ENCODE measurements around the gene SMARCC2. TPM values are rescaled to one million over a fixed set of nuclear protein-coding genes. Genes with fewer than 3 reads are reported as not detected.

Gene SMARCC2
- total and polyA plus RNA-seq, 9 of the 15 experiments (the other 6 are each of a cell fraction or from before 2014, with no cell fraction given), result 11.9 to 86.0 (median 36.6) TPM

GRCh38 chr12:56221757-56222530 is 32.7 kb upstream of the SMARCC2 start, which contains the start of gene RNF41 (continued):
- no peak for TF ChIP-seq LCOR (CRISPR knock-in tag; IDR thresholded peaks at IDR 0.05)
- TF ChIP-seq RFX5 (IDR thresholded peaks at IDR 0.05; ENCODE audit: low read depth, low read length), result no peak
- 0 out of 2 replicates have a peak, but pooled peaks have one; percentile 12 for TF ChIP-seq HMG20A (CRISPR knock-in tag; conservative IDR thresholded peaks at IDR 0.05)
- TF ChIP-seq ZNF263 (CRISPR knock-in tag; IDR thresholded peaks at IDR 0.05; ENCODE audit: borderline replicate concordance), result peak; percentile 76; the same call in 1 of the 2 replicates
- TF ChIP-seq ZNF175 (CRISPR knock-in tag; IDR thresholded peaks at IDR 0.05; ENCODE audit: low read depth), result 0 out of 2 replicates have a peak, but pooled peaks have one; percentile 44
- TF ChIP-seq FOXA3 (CRISPR knock-in tag; conservative IDR thresholded peaks at IDR 0.05 in 1 of 2, IDR thresholded peaks at IDR 0.05 in 1 of 2), result no peak; a peak in 1 of 4 replicates
- TF ChIP-seq, protein P1, sequence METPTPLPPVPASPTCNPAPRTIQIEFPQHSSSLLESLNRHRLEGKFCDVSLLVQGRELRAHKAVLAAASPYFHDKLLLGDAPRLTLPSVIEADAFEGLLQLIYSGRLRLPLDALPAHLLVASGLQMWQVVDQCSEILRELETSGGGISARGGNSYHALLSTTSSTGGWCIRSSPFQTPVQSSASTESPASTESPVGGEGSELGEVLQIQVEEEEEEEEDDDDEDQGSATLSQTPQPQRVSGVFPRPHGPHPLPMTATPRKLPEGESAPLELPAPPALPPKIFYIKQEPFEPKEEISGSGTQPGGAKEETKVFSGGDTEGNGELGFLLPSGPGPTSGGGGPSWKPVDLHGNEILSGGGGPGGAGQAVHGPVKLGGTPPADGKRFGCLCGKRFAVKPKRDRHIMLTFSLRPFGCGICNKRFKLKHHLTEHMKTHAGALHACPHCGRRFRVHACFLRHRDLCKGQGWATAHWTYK (CRISPR knock-in tag; IDR thresholded peaks at IDR 0.05), result no peak
- no peak for TF ChIP-seq ZNF583 (CRISPR knock-in tag; IDR thresholded peaks at IDR 0.05)
- TF ChIP-seq HMGN3 (IDR thresholded peaks at IDR 0.05; ENCODE audit: borderline replicate concordance, extremely low read depth, insufficient read length, low read depth, low read length), result no peak
- no peak; the same call in 1 of the 2 replicates for TF ChIP-seq SAFB (IDR thresholded peaks at IDR 0.05; ENCODE audit: borderline replicate concordance, low read depth, low read length)
- no peak for TF ChIP-seq NFIC (IDR thresholded peaks at IDR 0.05)
- no peak for TF ChIP-seq PRPF4 (IDR thresholded peaks at IDR 0.05; ENCODE audit: insufficient read depth, low read depth, low read length, poor library complexity, severe bottlenecking)
- TF ChIP-seq BCOR (IDR thresholded peaks at IDR 0.05), result no peak
- no peak for TF ChIP-seq GATAD2B (IDR thresholded peaks at IDR 0.05; ENCODE audit: borderline replicate concordance)
- no peak for TF ChIP-seq EHMT2 (IDR thresholded peaks at IDR 0.05)
- no peak for TF ChIP-seq ASH1L (IDR thresholded peaks at IDR 0.05; ENCODE audit: borderline replicate concordance, low read depth, partially characterized antibody)
- no peak for TF ChIP-seq ETS2 (tag; IDR thresholded peaks at IDR 0.05; ENCODE audit: borderline replicate concordance, poor library complexity, severe bottlenecking)
- TF ChIP-seq, protein P2, sequence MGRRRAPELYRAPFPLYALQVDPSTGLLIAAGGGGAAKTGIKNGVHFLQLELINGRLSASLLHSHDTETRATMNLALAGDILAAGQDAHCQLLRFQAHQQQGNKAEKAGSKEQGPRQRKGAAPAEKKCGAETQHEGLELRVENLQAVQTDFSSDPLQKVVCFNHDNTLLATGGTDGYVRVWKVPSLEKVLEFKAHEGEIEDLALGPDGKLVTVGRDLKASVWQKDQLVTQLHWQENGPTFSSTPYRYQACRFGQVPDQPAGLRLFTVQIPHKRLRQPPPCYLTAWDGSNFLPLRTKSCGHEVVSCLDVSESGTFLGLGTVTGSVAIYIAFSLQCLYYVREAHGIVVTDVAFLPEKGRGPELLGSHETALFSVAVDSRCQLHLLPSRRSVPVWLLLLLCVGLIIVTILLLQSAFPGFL (CRISPR knock-in tag; IDR thresholded peaks at IDR 0.05), result no peak
- no peak for TF ChIP-seq ZKSCAN1 (IDR thresholded peaks at IDR 0.05; ENCODE audit: low read depth, low read length)
- no peak for TF ChIP-seq CBX3 (IDR thresholded peaks at IDR 0.05; ENCODE audit: borderline replicate concordance in 1 of 2, low read length in 2 of 2)
- TF ChIP-seq ZBED1 (IDR thresholded peaks at IDR 0.05), result no peak; the same call in 1 of the 2 replicates
- peak; percentile 90 for TF ChIP-seq POLR2AphosphoS5 (IDR thresholded peaks at IDR 0.05; ENCODE audit: control insufficient read depth, insufficient read depth, low read depth, low read length)
- no peak for TF ChIP-seq KLF6 (CRISPR knock-in tag; IDR thresholded peaks at IDR 0.05; ENCODE audit: borderline replicate concordance)
- TF ChIP-seq HNRNPK (IDR thresholded peaks at IDR 0.05; ENCODE audit: low read depth, low read length, poor library complexity, severe bottlenecking), result no peak
- TF ChIP-seq SIRT6 (IDR thresholded peaks at IDR 0.05; ENCODE audit: low read depth, low read length), result no peak
- no peak for TF ChIP-seq CBX2 (IDR thresholded peaks at IDR 0.05; ENCODE audit: insufficient read depth, low read length, poor library complexity, severe bottlenecking)

Measured in K562 (cell line).